ENCODE data around the gene C11orf86.

Gene C11orf86

GRCh38 chr11:67024966-67025365 lies 49.9 kb downstream of the C11orf86 start:
- Histone ChIP-seq H3K27me3 (ENCODE audit: insufficient read depth, low read length) (no peaks in the 10 kb centered on the region; the same call in 1 of the 2 replicates), H3K36me3 (ENCODE audit: insufficient read depth, low read length) (no peaks in the 10 kb centered on the region), H3F3A (ENCODE audit: insufficient read depth, low read length) (no peaks in the 10 kb centered on the region), H2AFZ (ENCODE audit: low read length) (no peak overlapping the region), H3K9ac (ENCODE audit: low read length) (no peak overlapping the region), H3K9me3 (ENCODE audit: low read length) (no peaks in the 10 kb centered on the region), H3K4me1 (ENCODE audit: insufficient read depth, low read length, severe bottlenecking) (peaks cover 18% of the 10 kb centered on the region), H3K4me3 (ENCODE audit: low read depth, low read length, poor library complexity, severe bottlenecking) (no peak overlapping the region), H3K27ac (ENCODE audit: low read depth, low read length, poor library complexity, severe bottlenecking) (no peak overlapping the region), H3K4me2 (ENCODE audit: low read length) (no peak overlapping the region), H3K79me2 (ENCODE audit: insufficient read depth, low read length) (no peaks in the 10 kb centered on the region), H3K9me2 (ENCODE audit: low read depth, low read length) (no peaks in the 10 kb centered on the region), H4K20me1 (ENCODE audit: insufficient read depth, low read length) (no peaks in the 10 kb centered on the region)
- TF ChIP-seq CTCF (IDR thresholded peaks at IDR 0.05; ENCODE audit: low read length), result no peak
- TF ChIP-seq EZH2 (IDR thresholded peaks at IDR 0.05; ENCODE audit: borderline replicate concordance, low read length), result no peak

DNA sequence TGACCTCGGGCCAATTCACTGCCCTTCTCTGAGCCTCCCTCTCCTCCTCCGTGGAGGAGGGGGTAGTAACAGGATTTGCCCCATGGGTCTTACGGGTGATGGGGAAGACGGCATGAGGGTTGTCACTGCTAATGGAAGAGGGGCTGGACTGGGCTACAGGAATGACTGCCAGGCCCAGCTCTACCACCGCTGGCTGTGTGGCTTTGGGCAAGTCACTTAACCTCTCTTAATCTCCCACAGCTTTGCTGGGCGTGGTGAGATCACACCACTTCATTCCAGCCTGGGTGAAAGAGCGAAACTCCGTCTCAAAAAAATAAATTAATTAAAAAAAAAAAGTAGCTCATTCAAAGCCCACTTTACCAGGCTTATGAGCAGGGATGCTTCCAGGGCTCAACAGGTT lies 50.6 kb downstream of the C11orf86 start:
- no peak overlapping the region for H3K4me3 ChIP-seq (ENCODE audit: low read depth, low read length, poor library complexity, severe bottlenecking)
- H3K79me2 ChIP-seq (ENCODE audit: insufficient read depth, low read length), result no peaks in the 10 kb centered on the region
- no peaks in the 10 kb centered on the region for H4K20me1 ChIP-seq (ENCODE audit: insufficient read depth, low read length)
- TF ChIP-seq CTCF (IDR thresholded peaks at IDR 0.05; ENCODE audit: low read length), result no peak
- no peak for TF ChIP-seq EZH2 (IDR thresholded peaks at IDR 0.05; ENCODE audit: borderline replicate concordance, low read length)
- H3K27ac ChIP-seq (ENCODE audit: low read depth, low read length, poor library complexity, severe bottlenecking), result no peak overlapping the region
- H2AFZ ChIP-seq (ENCODE audit: low read length), result no peak overlapping the region
- H3K4me1 ChIP-seq (ENCODE audit: insufficient read depth, low read length, severe bottlenecking), result peaks cover 20% of the 10 kb centered on the region
- no peaks in the 10 kb centered on the region for H3K9me2 ChIP-seq (ENCODE audit: low read depth, low read length)
- no peaks in the 10 kb centered on the region for H3F3A ChIP-seq (ENCODE audit: insufficient read depth, low read length)
- H3K27me3 ChIP-seq (ENCODE audit: insufficient read depth, low read length), result no peaks in the 10 kb centered on the region; the same call in 1 of the 2 replicates
- H3K4me2 ChIP-seq (ENCODE audit: low read length), result no peak overlapping the region
- H3K9me3 ChIP-seq (ENCODE audit: low read length), result no peaks in the 10 kb centered on the region
- H3K9ac ChIP-seq (ENCODE audit: low read length), result no peak overlapping the region
- H3K36me3 ChIP-seq (ENCODE audit: insufficient read depth, low read length), result no peaks in the 10 kb centered on the region

All from OCI-LY1 (cell line).